COLO829 (cell line): Measurements from ENCODE around the gene SEPTIN8.

ENCODE experiments used
- DNase-seq: peaks from one replicate; pipeline ENCODE4 v3.0.0; 2012; ENCODE audit warnings: low spot score

Gene SEPTIN8

GRCh38 chr5:132782101-132782500 lies 5.1 kb upstream of the SEPTIN8 start:
- DNase-seq = no peak

- DNase-seq = no peak
Measured at GRCh38 chr5:132781029-132781428, 4.0 kb upstream of the SEPTIN8 start.

GRCh38 chr5:132780577-132780976 lies 3.5 kb upstream of the SEPTIN8 start:
- DNase-seq = no peak

- no peak for DNase-seq
Measured at GRCh38 chr5:132779961-132780360, 2.9 kb upstream of the SEPTIN8 start.

- no peak for DNase-seq
Measured at GRCh38 chr5:132778856-132779255, 1.8 kb upstream of the SEPTIN8 start.

GRCh38 chr5:132778129-132778528 lies 1.1 kb upstream of the SEPTIN8 start:
- DNase-seq = no peak

- DNase-seq = no peak
Measured at GRCh38 chr5:132776938-132777208, 166 bp downstream of the SEPTIN8 start.

GRCh38 chr5:132776131-132776937 lies 705 bp downstream of the SEPTIN8 start:
- DNase-seq = no peak

- no peak for DNase-seq
Measured at GRCh38 chr5:132775476-132775961, 1.5 kb downstream of the SEPTIN8 start.

GRCh38 chr5:132774896-132775295 lies 2.1 kb downstream of the SEPTIN8 start:
- DNase-seq = no peak

GRCh38 chr5:132774406-132774805 lies 2.6 kb downstream of the SEPTIN8 start:
- DNase-seq = no peak

- no peak for DNase-seq
Measured at GRCh38 chr5:132773601-132774355, 3.3 kb downstream of the SEPTIN8 start.

GRCh38 chr5:132773114-132773513 lies 3.9 kb downstream of the SEPTIN8 start:
- no peak for DNase-seq

GRCh38 chr5:132772291-132773070 lies 4.6 kb downstream of the SEPTIN8 start:
- no peak for DNase-seq

- DNase-seq = no peak
Measured at GRCh38 chr5:132771503-132771998, 5.5 kb downstream of the SEPTIN8 start.

- no peak for DNase-seq
Measured at GRCh38 chr5:132770476-132771159, 6.4 kb downstream of the SEPTIN8 start.

- no peak for DNase-seq
Measured at GRCh38 chr5:132768485-132768868, 8.6 kb downstream of the SEPTIN8 start.

GRCh38 chr5:132767150-132767549 lies 9.9 kb downstream of the SEPTIN8 start:
- no peak for DNase-seq

GRCh38 chr5:132766806-132767055 lies 10.3 kb downstream of the SEPTIN8 start:
- no peak for DNase-seq

GRCh38 chr5:132766020-132766805 lies 10.8 kb downstream of the SEPTIN8 start:
- DNase-seq = no peak

- no peak for DNase-seq
Measured at GRCh38 chr5:132765311-132766019, 11.6 kb downstream of the SEPTIN8 start.
